C4-2B (cell line): ENCODE results near the gene DLG2.
A peak's percentile ranks its signal among the peaks of the same experiment; 100 is the strongest.
"Not testable (repeated sequence)": the region's sequence is repeated elsewhere in the genome, so short reads cannot be mapped to it uniquely, and the experiment has no call there.

Experiments used
- H3K27ac ChIP-seq: fragments of 450-650 bp; 2 replicates; pipeline ENCODE4 v1.5.1; 2017
- ZFX ChIP-seq: fragments of 450-650 bp; IDR thresholded peaks from 2 replicates; pipeline ENCODE4 v1.6.1; 2017
- TF ChIP-seq, protein P1 (sequence below): fragments of 450-650 bp; conservative IDR thresholded peaks from 2 replicates; pipeline ENCODE4 v1.5.1; 2017; ENCODE audit warnings: mild to moderate bottlenecking

DLG2 gene

DNA sequence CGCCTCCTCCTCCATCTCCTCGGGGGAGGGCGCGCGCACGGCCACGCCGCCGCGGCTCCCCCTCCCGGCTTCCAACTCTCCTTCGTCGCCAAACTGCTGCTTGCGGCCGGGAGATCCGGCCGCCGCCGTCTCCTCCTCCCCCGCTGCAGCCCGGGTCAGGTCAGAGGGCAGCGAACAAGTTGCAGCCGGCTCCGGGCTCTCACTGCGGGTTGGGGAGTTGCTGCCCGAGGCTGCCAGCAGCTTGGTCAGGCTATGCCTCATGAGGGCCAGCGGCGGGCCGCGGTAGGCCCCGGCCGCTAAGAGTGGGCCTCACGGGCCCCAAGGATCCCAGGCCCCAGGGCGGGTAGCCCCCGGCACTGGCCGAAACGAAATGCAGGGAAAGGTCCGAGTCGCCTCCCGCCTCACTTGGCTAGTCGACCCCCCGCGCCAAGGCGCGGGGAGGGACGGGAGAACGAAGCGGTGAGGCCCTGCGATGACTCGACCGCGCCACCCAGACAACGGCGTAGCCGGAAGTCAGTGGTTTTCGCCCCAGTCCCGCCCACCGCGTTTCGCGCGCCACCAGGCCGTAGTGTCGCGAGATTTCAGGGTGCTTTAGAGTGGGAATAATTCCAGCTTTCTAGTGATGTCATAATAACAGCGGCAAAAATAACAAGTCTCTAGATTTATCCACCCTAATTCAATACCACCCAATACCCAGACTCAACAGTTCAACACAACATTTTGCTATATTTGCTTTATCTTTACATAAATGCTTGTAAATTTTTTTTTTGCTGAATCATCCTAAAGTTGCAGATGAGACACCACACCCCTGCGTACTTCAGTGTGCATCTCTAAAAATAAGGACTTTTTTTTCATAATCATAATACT lies 37.7 kb upstream of the DLG2 start, which contains the start of gene CREBZF:
TSS of gene CREBZF (minus strand) at position 515 of the 867 bp plus-strand sequence. CDS start at position 261, 254 bp downstream.
- peak within 1 kb of the TSS; percentile 98 for H3K27ac ChIP-seq
- peak; percentile 100 for TF ChIP-seq ZFX
- TF ChIP-seq, protein P1, sequence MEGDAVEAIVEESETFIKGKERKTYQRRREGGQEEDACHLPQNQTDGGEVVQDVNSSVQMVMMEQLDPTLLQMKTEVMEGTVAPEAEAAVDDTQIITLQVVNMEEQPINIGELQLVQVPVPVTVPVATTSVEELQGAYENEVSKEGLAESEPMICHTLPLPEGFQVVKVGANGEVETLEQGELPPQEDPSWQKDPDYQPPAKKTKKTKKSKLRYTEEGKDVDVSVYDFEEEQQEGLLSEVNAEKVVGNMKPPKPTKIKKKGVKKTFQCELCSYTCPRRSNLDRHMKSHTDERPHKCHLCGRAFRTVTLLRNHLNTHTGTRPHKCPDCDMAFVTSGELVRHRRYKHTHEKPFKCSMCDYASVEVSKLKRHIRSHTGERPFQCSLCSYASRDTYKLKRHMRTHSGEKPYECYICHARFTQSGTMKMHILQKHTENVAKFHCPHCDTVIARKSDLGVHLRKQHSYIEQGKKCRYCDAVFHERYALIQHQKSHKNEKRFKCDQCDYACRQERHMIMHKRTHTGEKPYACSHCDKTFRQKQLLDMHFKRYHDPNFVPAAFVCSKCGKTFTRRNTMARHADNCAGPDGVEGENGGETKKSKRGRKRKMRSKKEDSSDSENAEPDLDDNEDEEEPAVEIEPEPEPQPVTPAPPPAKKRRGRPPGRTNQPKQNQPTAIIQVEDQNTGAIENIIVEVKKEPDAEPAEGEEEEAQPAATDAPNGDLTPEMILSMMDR, result no peak; the same call in 1 of the 2 replicates

DNA sequence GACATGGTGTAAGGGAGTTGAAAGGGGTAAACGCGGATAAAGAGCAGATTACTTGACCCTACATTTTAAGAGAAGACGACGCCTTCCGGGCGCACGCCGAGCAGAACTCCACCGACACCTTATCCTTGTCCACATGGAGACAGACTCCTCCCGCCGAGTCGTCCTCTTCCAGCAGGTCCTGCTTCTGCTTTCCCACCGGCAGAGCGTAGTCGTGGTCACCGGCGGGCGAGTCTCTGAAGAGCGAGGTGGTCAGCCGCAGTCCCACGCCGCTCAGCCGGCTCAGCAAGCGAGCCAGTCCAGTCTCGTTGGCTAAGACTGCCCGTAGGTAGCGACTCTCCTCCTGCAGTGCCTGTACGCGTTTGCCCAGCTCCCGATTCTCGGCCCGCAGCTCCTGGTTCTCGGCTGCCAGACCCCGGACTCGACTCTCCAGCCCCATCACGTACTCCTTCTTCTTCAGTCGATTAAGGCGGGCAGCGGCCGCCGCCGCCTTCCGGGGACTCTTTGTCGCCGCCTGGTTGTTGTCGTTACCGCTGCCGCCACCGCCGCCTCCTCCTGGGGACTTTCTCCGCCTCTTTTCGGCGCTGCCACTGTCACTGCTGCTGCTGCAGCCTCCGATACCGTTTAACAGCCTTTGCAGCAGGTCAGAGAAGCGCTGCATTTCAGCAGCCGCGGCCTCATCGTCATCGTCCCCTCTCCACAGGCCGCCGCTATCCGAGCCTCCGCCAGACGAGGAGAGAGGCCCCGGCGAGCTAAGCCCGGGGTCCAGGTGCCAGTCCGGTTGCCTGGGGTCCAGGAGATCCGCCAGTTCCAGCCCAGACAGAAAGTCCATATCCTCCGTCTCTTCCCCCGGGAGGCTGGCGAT lies 36.8 kb upstream of the DLG2 start:
- peak overlapping the region; percentile 98 for H3K27ac ChIP-seq

DNA sequence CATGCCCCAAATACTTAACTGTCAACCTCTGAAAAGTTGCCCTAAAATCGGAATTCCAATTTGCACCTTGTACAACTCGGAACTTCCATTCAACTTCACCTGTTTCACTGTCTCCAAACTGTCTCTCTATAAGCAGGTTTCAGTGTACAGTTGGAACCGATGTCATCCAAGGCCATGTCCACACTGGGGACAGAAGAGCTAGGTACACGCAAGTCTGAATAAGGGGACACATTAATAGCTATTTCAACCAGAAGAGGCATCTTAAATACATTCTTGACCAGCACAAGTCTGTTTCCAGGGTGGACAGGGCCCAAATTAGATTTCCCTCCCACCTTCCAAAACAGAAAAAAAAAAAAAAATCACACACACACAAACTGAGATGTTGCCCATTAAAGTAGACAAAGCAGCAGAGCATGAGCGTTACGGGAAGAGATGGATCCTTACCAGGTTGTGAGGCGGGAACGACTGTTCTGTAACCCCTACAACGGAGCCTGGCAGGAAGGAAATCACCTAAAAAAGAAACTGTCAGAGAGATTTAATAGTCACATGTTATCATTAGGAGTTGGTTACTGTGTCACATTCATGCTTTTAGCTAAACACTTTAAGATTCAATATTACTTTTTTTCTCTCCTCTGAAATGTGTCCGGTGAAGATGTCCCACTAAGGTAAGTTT lies 36.1 kb upstream of the DLG2 start:
- TF ChIP-seq, protein P1, result no peak
- no peak for TF ChIP-seq ZFX
- peak overlapping the region; percentile 98 for H3K27ac ChIP-seq

More for the DNA sequence above, 36.8 kb upstream of the DLG2 start:
- TF ChIP-seq, protein P1, result peak; percentile 76
- TF ChIP-seq ZFX, result no peak

DNA sequence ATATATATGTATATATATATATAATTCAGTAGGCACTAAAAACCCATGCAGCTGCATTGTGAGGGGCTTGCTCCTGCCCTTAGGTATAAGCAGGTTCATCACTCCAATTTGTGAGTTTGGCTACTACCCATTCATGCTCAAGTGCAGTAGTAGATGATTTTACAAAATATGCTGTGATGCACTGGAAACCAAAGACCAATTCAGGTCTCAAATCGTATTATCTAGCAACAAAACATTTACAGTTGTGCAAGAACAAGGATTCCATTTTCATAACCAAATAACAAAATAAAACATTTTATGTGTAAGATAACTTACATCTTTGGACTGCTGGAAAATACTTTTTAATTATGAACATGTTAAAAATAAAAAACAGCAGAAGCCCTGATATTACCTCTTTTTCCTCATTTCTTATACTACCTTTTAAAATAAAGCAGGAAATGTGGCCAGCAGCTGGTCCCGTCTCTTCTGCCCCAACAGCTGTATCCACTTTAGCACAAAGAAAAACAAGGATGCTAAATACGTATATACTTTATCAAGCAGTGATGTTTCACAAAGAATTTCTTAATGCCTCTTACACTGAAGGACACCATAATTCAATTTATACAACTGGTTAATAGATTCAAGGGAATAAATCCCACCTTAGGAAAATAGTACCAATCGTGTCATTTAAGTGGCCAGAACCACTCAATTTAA lies 35.0 kb upstream of the DLG2 start:
- TF ChIP-seq ZFX, result no peak
- TF ChIP-seq, protein P1, result no peak
- H3K27ac ChIP-seq, result no peak overlapping the region

DNA sequence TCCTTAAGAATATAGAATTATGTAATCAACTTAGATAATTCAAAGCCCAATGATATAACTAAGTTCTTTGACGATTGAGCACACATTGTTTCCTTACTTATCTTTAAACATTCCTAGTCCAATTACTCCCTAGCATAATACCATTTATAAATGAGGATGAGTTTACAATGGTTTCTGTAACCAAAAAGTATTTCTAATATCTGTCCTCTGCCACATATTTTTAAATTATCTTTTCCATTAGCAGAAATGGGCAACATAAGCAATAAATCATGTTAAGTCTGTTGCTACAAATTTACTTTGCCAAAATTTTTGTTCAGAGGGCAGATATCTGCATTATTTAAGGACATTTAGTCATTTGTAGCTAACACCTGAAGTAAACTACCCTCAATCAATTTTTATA lies 31.0 kb upstream of the DLG2 start:
- TF ChIP-seq ZFX, result no peak
- TF ChIP-seq, protein P1, result no peak
- H3K27ac ChIP-seq, result no peak overlapping the region

DNA sequence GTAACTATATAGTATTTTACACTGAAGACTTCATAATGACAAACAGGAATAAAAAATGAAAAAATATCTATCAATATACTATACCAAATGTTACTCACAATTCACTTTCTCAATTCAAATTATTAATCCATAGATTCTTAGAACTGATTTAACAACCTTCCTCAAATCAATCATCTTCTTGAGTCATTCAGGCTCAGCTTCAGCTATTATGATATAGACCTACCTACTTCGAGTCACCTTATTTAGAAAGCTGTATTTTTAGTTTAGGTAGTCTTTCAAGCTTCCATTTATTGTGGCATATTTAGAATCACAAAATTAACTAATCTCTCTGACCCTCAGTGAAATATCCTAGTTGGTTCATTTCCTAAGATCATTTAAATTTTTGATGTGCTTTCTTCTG lies 29.6 kb upstream of the DLG2 start:
- no peak for TF ChIP-seq ZFX
- TF ChIP-seq, protein P1, result no peak
- no peak overlapping the region for H3K27ac ChIP-seq

DNA sequence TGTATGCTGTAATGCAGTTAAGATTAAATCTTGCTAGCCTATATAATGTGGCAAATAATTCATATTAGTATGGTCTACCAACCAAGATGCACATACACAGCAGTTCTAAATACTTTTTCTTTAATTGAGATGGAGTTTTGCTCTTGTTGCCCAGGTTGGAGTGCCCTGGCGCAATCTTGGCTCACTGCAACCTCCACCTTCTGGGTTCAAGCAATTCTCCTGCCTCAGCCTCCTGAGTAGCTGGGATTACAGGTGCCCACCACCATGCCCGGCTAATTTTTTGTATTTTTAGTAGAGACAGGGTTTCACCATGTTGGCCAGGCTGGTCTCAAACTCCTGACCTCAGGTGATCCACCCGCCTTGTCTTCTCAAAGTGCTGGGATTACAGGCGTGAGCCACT lies 27.2 kb upstream of the DLG2 start:
- H3K27ac ChIP-seq, result not testable (repeated sequence)
